Measurements from ENCODE around the gene RPL29.
"Not testable (repeated sequence)": the region's sequence is repeated elsewhere in the genome, so short reads cannot be mapped to it uniquely, and the experiment has no call there.

Gene RPL29

GRCh38 chr3:52002748-52003147, 7.1 kb upstream of the RPL29 start:
- no peak overlapping the region for H3K27ac Mint-ChIP-seq
- H3K4me3 Mint-ChIP-seq: no peak overlapping the region
- no peaks in the 10 kb centered on the region for H3K27me3 Mint-ChIP-seq
- H3K9me3 Mint-ChIP-seq: no peaks in the 10 kb centered on the region
- H3K4me1 Mint-ChIP-seq: peaks cover 21% of the 10 kb centered on the region
- no peaks in the 10 kb centered on the region for H3K36me3 Mint-ChIP-seq

GRCh38 chr3:52001443-52001974, 5.8 kb upstream of the RPL29 start:
- no peaks in the 10 kb centered on the region for H3K36me3 Mint-ChIP-seq
- peaks cover 21% of the 10 kb centered on the region for H3K4me1 Mint-ChIP-seq
- no peaks in the 10 kb centered on the region for H3K9me3 Mint-ChIP-seq
- H3K4me3 Mint-ChIP-seq: no peak overlapping the region
- no peak overlapping the region for H3K27ac Mint-ChIP-seq
- no peaks in the 10 kb centered on the region for H3K27me3 Mint-ChIP-seq

- H3K4me1 Mint-ChIP-seq: peaks cover 13% of the 10 kb centered on the region
- H3K36me3 Mint-ChIP-seq: peaks cover 9% of the 10 kb centered on the region
- H3K4me3 Mint-ChIP-seq: no peak overlapping the region
- H3K9me3 Mint-ChIP-seq: no peaks in the 10 kb centered on the region
- H3K27me3 Mint-ChIP-seq: no peaks in the 10 kb centered on the region
- H3K27ac Mint-ChIP-seq: no peak overlapping the region
Observed at GRCh38 chr3:51999846-52000245, 4.2 kb upstream of the RPL29 start.

GRCh38 chr3:51998774-51999173, 3.1 kb upstream of the RPL29 start:
- H3K27me3 Mint-ChIP-seq: no peaks in the 10 kb centered on the region

GRCh38 chr3:51997935-51998596, 2.4 kb upstream of the RPL29 start:
- Mint-ChIP-seq H3K27me3 (no peaks in the 10 kb centered on the region), H3K9me3 (no peaks in the 10 kb centered on the region), H3K4me3 (no peak overlapping the region), H3K27ac (peak overlapping the region; percentile 20), H3K4me1 (peaks cover 26% of the 10 kb centered on the region), H3K36me3 (peaks cover 20% of the 10 kb centered on the region)

More at GRCh38 chr3:51998774-51999173, 3.1 kb upstream of the RPL29 start:
- Mint-ChIP-seq H3K27ac (no peak overlapping the region), H3K4me3 (no peak overlapping the region), H3K9me3 (no peaks in the 10 kb centered on the region), H3K4me1 (peaks cover 22% of the 10 kb centered on the region), H3K36me3 (peaks cover 17% of the 10 kb centered on the region)

GRCh38 chr3:51997172-51997571, 1.5 kb upstream of the RPL29 start:
- H3K9me3 Mint-ChIP-seq: no peaks in the 10 kb centered on the region
- no peak overlapping the region for H3K27ac Mint-ChIP-seq
- H3K36me3 Mint-ChIP-seq: peaks cover 21% of the 10 kb centered on the region
- peaks cover 32% of the 10 kb centered on the region for H3K4me1 Mint-ChIP-seq
- no peaks in the 10 kb centered on the region for H3K27me3 Mint-ChIP-seq
- no peak overlapping the region for H3K4me3 Mint-ChIP-seq

GRCh38 chr3:51994530-51994929, 1.2 kb downstream of the RPL29 start:
- Mint-ChIP-seq H3K4me3 (peak overlapping the region; percentile 100), H3K27ac (peak overlapping the region; percentile 100), H3K36me3 (peaks cover 24% of the 10 kb centered on the region), H3K4me1 (peaks cover 24% of the 10 kb centered on the region), H3K9me3 (no peaks in the 10 kb centered on the region), H3K27me3 (no peaks in the 10 kb centered on the region)

GRCh38 chr3:51993657-51994056, 2.0 kb downstream of the RPL29 start:
- peak overlapping the region; percentile 59 for H3K27ac Mint-ChIP-seq
- peaks cover 24% of the 10 kb centered on the region for H3K36me3 Mint-ChIP-seq
- H3K27me3 Mint-ChIP-seq: not testable (repeated sequence)

GRCh38 chr3:51992017-51992682, 3.5 kb downstream of the RPL29 start:
- Mint-ChIP-seq H3K9me3 (no peaks in the 10 kb centered on the region), H3K4me1 (peaks cover 24% of the 10 kb centered on the region), H3K36me3 (peaks cover 24% of the 10 kb centered on the region), H3K4me3 (peak overlapping the region; percentile 100), H3K27ac (peak overlapping the region; percentile 62), H3K27me3 (no peaks in the 10 kb centered on the region)

More at GRCh38 chr3:51993657-51994056, 2.0 kb downstream of the RPL29 start:
- not testable (repeated sequence) for H3K9me3 Mint-ChIP-seq
- H3K4me3 Mint-ChIP-seq: peak overlapping the region; percentile 100
- H3K4me1 Mint-ChIP-seq: peaks cover 24% of the 10 kb centered on the region

GRCh38 chr3:51990501-51990971, 5.2 kb downstream of the RPL29 start:
- peak overlapping the region; percentile 8 for H3K27ac Mint-ChIP-seq
- H3K4me3 Mint-ChIP-seq, H3K9me3 Mint-ChIP-seq, H3K27me3 Mint-ChIP-seq: not testable (repeated sequence)
- peaks cover 20% of the 10 kb centered on the region for H3K4me1 Mint-ChIP-seq
- H3K36me3 Mint-ChIP-seq: peaks cover 20% of the 10 kb centered on the region

GRCh38 chr3:51988286-51989146, 7.2 kb downstream of the RPL29 start:
- H3K27ac Mint-ChIP-seq: peak overlapping the region; percentile 47
- H3K27me3 Mint-ChIP-seq: no peaks in the 10 kb centered on the region
- no peak overlapping the region for H3K4me3 Mint-ChIP-seq
- H3K36me3 Mint-ChIP-seq: peaks cover 6% of the 10 kb centered on the region
- H3K9me3 Mint-ChIP-seq: no peaks in the 10 kb centered on the region
- H3K4me1 Mint-ChIP-seq: peaks cover 16% of the 10 kb centered on the region

- no peak overlapping the region for H3K27ac Mint-ChIP-seq
- no peak overlapping the region for H3K4me3 Mint-ChIP-seq
- H3K9me3 Mint-ChIP-seq: no peaks in the 10 kb centered on the region
- H3K4me1 Mint-ChIP-seq: peaks cover 17% of the 10 kb centered on the region
- peaks cover 4% of the 10 kb centered on the region for H3K36me3 Mint-ChIP-seq
- H3K27me3 Mint-ChIP-seq: no peaks in the 10 kb centered on the region
Observed at GRCh38 chr3:51987568-51987967, 8.1 kb downstream of the RPL29 start.

- Mint-ChIP-seq H3K9me3 (no peaks in the 10 kb centered on the region), H3K36me3 (peaks cover 1% of the 10 kb centered on the region), H3K27me3 (no peaks in the 10 kb centered on the region), H3K27ac (peak overlapping the region; percentile 12), H3K4me1 (peaks cover 22% of the 10 kb centered on the region), H3K4me3 (no peak overlapping the region)
Observed at GRCh38 chr3:51986010-51986947, 9.4 kb downstream of the RPL29 start.

GRCh38 chr3:51985063-51985462, 10.6 kb downstream of the RPL29 start:
- H3K4me1 Mint-ChIP-seq: peaks cover 23% of the 10 kb centered on the region
- peak overlapping the region; percentile 70 for H3K4me3 Mint-ChIP-seq
- peak overlapping the region; percentile 68 for H3K27ac Mint-ChIP-seq
- H3K27me3 Mint-ChIP-seq: no peaks in the 10 kb centered on the region
- H3K36me3 Mint-ChIP-seq: no peaks in the 10 kb centered on the region
- H3K9me3 Mint-ChIP-seq: no peaks in the 10 kb centered on the region

GRCh38 chr3:51984269-51984647, 11.4 kb downstream of the RPL29 start:
- H3K4me3 Mint-ChIP-seq: peak overlapping the region; percentile 94
- H3K9me3 Mint-ChIP-seq: no peaks in the 10 kb centered on the region
- H3K27ac Mint-ChIP-seq: peak overlapping the region; percentile 93
- H3K4me1 Mint-ChIP-seq: peaks cover 23% of the 10 kb centered on the region
- H3K27me3 Mint-ChIP-seq: no peaks in the 10 kb centered on the region
- no peaks in the 10 kb centered on the region for H3K36me3 Mint-ChIP-seq

All from activated naive CD4-positive, alpha-beta T cell treated with anti-CD3 and anti-CD28 coated beads, Interleukin-2, amount 50 U/mL, for 24 hours (primary cell).